Limb (tissue), 2 donors: ENCODE measurements around the gene AGAP1.

ENCODE experiments used
- DNase-seq, 2 donors: peaks; one replicate each; pipeline ENCODE4 v3.0.0-alpha.2; 2016; ENCODE audit errors: extremely low spot score in 2 of 2

Gene AGAP1

GRCh38 chr2:235634435-235635158 lies 140.8 kb downstream of the AGAP1 start:
- DNase-seq = no peak

GRCh38 chr2:235636546-235636945 lies 142.7 kb downstream of the AGAP1 start:
- DNase-seq = no peak

DNA sequence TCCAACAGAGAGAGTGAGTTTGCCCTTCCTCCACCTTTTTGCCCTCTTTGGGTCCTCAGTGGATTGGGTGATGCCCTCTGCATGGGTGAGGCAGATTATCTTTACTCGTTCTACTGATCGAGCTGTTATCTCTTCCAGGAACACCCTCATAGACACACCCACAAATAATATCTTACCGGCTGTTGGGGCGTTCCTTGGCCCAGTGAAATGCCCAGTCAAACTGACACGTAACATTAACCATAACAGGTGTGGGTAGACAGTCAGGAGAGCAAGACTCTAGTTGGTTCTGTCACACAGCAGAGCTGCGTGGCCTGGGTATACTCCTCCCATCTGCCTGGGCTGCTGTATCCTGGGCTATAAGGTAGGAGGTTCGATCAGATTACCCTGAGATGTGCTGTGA lies 144.1 kb downstream of the AGAP1 start:
- no peak for DNase-seq

- no peak for DNase-seq
Measured at GRCh38 chr2:235638541-235639427, 144.9 kb downstream of the AGAP1 start.

- DNase-seq = peak; percentile 67 to 84
Measured at GRCh38 chr2:235639428-235639773, 145.6 kb downstream of the AGAP1 start.

DNA sequence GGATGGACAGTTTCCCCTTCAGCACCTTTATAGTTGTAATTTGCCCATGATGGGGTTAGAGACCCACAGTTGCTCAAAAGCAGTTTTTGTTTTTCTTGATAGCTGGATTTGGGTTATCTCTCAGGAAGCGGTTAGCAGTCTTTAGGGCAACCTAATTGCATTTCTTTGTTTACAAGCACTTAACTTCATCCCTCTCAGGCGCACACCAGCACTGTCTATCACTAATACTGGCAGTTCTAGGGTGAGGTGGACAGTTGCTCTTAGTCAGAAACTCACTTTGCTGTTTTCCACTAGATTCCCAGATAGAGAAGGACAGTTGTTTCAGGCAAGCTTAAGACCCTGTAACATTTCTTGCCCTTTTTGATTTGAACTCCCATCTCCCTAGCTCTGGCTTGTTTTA lies 146.0 kb downstream of the AGAP1 start:
- no peak for DNase-seq

DNA sequence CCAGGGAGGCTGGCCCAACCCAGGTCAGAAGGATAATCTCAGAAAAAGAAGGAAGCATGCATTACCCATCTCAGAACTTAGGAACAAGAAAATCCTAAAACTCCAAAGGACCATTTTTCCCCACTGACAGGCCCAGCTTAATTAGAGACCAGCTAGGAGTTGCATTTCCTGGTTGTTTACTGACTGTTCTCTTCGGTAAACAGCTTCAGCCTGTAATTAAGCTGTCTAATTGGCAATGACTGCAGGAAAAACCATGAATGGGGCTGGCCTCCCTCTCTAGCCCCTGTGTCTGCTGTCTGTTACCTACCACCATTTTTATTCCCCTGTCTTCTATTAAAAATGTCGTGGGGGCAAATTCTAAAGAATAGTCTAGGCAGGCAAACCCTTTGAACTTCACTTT lies 146.5 kb downstream of the AGAP1 start:
- DNase-seq = no peak

DNA sequence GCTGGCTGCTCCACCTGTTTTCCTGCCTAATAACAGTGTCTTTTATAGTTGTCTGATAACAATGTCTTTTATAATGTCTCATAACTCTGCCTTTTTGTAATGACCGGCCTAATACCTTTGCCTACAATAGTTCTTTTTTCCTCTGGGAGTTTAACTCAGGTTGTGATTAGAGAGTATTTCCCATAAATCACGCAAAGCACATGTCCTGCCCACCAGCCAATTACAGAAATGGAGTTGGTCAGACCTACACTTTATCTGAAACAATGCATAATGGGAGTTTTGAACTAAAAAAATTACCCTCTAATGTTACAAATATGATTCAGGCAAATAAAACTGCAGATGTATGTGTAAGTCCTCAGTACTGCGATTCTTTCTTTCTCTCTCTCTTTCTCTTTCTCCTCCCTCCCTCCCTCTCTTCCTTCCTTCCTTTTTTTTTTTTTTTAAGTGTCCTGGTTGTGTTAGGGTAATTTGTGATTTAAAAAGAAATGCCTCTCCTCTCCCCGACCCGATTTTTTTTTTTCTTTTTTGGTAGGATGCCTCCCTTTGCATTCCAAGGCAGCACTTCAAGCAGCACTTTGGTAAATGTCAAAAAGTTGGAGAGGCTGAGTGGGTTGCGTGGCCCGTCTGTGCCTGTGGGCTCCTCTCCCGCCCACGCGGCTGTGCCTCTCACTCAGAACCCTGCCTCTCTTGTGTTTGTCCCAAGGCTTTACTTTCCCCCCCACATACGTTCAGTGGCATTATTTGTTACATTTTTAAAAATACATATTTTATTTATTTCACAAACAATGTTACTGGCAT lies 147.3 kb downstream of the AGAP1 start:
- DNase-seq = no peak

DNA sequence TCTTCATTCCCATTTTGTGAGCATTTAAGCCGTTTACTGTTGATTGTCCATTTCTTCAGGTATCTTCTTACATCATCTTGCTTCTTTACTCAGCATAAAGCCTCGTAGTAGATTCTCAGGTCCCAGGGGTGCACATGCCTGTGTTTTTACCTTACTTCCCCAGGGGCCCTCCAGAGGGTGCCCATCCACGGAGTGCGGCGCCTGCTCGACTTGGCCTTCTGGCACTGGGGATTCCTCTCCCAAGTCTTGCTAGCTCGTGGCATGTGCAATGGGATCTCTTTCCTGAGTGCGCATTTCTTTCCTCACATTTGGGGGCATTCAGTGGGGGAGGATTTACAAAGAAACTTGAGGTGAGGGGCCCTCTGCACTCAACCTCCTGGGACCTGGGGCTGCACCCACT lies 148.1 kb downstream of the AGAP1 start:
- no peak for DNase-seq

GRCh38 chr2:235642446-235643098 lies 148.7 kb downstream of the AGAP1 start:
- no peak for DNase-seq

- DNase-seq = peak in 1 of 2 donors; percentile 61
Measured at GRCh38 chr2:235643680-235644511, 150.1 kb downstream of the AGAP1 start.

- no peak for DNase-seq
Measured at GRCh38 chr2:235647264-235647663, 153.4 kb downstream of the AGAP1 start.

DNA sequence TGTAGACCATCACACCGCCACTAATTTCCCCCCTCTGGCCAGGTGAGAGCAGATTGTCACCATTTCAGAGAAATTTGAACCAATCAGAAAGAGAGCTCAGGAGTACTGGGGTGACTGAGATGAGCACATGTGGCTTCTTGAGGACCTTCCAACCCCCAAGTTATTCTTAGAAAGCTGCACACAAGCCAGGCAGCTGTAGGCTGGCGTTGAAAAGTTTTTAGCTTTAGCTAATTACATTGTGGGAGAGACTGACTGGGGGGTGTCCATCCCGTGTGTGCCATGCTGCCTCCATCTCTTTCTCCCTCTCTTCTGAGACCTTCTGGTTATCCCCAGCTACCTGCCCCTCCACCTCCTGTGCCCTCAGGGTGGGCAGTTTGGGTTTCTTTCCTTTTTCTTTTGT lies 154.0 kb downstream of the AGAP1 start:
- no peak for DNase-seq

DNA sequence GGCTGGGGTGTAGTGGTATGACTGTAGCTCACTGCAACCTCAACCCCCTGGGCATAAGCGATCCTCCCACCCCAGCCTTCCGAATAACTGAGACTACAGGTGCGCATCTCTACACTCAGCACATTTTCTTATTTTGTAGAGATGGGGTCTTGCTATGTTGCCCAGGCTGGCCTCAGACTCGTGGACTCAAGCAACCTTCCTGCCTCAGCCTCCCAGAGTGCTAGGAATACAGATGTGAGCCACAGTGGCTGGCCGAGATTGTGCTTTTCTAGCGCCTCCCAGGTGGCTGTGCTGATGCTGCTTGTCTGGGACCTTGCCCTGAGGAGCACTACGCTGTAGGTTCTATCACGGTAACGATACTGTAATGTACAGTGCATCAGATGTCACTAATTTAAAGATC lies 155.6 kb downstream of the AGAP1 start:
- DNase-seq = no peak

DNA sequence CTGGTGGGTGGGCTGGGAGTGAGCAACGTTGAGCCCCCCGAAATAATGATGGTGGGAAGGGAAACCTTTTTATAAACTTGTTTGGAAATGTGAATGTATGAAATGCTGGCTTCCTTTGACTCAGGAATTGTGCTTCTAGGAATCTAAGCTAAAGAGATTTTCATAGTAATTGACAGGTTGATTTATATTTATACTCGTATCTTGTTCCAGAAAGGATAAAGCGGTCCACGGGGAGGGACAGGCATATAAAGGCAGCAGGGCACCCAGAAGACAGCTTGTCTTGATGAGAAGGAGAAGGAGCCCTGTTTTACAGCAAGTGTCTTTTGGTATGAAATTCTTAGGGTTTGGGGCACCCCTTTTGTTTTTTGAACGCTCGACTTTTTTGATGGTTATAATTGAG lies 157.8 kb downstream of the AGAP1 start:
- no peak for DNase-seq

DNA sequence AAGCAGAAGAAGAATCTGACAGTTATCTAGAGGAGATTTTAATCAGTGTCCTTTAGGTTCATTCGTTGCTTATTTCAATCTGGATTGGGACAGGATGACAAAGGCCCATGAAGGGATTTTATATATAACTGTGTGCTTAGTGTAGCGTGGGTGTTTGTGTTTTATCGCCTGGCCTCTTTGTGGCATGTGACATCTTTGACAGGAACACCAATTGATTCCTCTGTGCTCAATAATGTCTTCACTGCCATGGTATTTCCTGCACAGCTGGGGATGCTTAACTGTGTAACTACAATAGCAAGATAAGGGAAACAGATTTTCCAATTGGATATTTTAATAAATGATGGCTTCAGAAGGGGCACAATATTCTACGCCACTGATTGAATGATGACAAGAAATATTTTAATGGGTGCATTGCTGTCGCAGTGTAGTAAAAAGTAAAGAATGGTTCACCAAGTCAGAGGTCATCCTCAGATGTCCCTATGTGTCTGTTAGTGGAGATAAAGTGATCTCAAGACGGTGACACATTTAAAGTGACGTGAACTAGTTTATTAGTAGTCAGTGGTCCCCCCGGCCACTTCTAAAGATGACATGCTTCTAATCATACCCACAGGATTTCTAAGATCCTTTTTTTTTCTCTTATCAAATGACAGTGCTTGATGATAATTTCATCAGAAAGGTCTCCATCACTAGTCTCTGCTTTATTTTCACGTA lies 160.4 kb downstream of the AGAP1 start:
- no peak for DNase-seq

GRCh38 chr2:235658351-235659174 lies 164.7 kb downstream of the AGAP1 start:
- peak in 1 of 2 donors; percentile 54 for DNase-seq

- no peak for DNase-seq
Measured at GRCh38 chr2:235659767-235660322, 166.0 kb downstream of the AGAP1 start.
